Measurements from ENCODE around the gene ZNF512B.
A peak's percentile ranks its signal among the peaks of the same experiment; 100 is the strongest.
"Not testable (repeated sequence)": the region's sequence is repeated elsewhere in the genome, so short reads cannot be mapped to it uniquely, and the experiment has no call there.

The ZNF512B gene, protein sequence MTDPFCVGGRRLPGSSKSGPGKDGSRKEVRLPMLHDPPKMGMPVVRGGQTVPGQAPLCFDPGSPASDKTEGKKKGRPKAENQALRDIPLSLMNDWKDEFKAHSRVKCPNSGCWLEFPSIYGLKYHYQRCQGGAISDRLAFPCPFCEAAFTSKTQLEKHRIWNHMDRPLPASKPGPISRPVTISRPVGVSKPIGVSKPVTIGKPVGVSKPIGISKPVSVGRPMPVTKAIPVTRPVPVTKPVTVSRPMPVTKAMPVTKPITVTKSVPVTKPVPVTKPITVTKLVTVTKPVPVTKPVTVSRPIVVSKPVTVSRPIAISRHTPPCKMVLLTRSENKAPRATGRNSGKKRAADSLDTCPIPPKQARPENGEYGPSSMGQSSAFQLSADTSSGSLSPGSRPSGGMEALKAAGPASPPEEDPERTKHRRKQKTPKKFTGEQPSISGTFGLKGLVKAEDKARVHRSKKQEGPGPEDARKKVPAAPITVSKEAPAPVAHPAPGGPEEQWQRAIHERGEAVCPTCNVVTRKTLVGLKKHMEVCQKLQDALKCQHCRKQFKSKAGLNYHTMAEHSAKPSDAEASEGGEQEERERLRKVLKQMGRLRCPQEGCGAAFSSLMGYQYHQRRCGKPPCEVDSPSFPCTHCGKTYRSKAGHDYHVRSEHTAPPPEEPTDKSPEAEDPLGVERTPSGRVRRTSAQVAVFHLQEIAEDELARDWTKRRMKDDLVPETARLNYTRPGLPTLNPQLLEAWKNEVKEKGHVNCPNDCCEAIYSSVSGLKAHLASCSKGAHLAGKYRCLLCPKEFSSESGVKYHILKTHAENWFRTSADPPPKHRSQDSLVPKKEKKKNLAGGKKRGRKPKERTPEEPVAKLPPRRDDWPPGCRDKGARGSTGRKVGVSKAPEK

DNA sequence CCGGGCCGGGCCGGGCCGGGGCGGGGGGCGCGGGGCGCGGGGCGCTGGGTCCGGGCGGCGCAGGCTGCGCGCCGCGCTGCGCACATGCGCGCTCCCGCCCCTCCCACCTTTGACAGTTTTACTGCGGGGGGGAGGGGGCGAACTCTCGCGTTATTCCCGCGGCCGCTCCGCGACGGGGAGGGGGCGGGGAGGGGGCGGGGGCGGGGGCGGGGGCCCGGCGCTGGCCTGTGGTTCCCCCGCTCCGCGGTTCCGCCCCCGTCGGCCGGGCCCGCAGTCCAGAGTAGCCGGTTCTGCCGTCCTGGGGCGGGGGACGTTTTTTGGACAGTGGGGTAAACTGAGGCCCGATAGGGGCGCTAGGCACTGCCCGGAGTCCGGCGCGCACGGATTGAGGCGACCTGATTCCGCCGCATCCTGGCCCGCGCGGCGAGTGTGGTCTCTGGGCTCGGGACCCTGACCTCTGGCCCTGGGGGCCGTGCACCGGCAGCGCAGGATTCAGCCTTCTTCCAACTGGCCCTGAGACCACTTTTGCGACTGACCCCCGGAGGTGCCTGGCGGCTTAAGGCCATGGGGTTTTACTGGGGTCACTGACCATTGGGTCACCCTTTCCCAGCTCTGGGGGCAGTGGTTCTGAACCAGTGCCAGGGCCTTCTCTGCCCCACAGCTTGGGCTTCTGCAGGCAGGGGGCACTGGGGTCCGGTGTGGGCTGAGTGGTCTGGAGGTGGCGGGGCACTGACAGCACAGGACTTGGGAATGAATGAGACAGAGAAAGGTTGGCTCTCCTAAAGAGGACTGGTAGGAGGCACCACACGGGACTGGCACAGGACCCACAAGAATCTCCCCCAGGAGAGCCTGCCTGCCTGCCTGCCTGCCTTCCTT is at the start of gene ZNF512B:
TSS of gene ZNF512B (minus strand) at position 93 of the 876 bp plus-strand sequence. CDS start 1,980 bp downstream, outside the sequence.
- Mint-ChIP-seq H3K36me3 (ENCODE audit: insufficient read depth) (peaks cover 13% of the 10 kb centered on the region), H3K9me3 (no peaks in the 10 kb centered on the region), H3K4me1 (peaks cover 17% of the 10 kb centered on the region), H3K4me3 (peak within 1 kb of the TSS; percentile 83), H3K27me3 (no peaks in the 10 kb centered on the region), H3K27ac (ENCODE audit: low read depth) (peak within 1 kb of the TSS; percentile 91)
- DNase-seq (ENCODE audit: low spot score in 2 of 2) (no peak), ATAC-seq (replicated peaks; ENCODE audit: extremely low read depth, poor library complexity, severe bottlenecking) (peak; percentile 31)

DNA sequence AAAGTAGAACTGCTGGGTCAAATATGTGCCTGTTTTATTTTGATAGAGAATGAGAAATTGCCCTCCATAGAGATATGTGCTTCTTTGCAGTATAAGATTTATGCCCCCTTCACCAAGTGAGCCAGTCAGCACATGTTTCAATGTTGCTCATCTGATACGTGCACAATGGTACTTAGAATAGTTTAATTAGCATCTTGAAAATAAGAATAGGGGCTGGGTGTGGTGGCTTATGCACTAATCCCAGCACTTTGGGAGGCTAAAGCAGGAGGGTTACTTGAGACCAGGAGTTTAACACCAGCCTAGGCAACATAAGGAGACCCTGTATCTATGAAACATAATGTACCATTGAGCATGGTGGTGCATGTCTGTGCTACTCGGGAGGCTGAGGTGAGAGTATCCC is 45.9 kb upstream of the ZNF512B start:
- DNase-seq (ENCODE audit: low spot score in 2 of 2), result no peak
- no peak for ATAC-seq (replicated peaks; ENCODE audit: extremely low read depth, poor library complexity, severe bottlenecking)
- Mint-ChIP-seq H3K36me3 (ENCODE audit: insufficient read depth) (peaks cover 49% of the 10 kb centered on the region), H3K4me1 (peaks cover 20% of the 10 kb centered on the region), H3K9me3 (no peaks in the 10 kb centered on the region), H3K27me3 (no peaks in the 10 kb centered on the region), H3K27ac (ENCODE audit: low read depth) (no peak overlapping the region), H3K4me3 (no peak overlapping the region)

DNA sequence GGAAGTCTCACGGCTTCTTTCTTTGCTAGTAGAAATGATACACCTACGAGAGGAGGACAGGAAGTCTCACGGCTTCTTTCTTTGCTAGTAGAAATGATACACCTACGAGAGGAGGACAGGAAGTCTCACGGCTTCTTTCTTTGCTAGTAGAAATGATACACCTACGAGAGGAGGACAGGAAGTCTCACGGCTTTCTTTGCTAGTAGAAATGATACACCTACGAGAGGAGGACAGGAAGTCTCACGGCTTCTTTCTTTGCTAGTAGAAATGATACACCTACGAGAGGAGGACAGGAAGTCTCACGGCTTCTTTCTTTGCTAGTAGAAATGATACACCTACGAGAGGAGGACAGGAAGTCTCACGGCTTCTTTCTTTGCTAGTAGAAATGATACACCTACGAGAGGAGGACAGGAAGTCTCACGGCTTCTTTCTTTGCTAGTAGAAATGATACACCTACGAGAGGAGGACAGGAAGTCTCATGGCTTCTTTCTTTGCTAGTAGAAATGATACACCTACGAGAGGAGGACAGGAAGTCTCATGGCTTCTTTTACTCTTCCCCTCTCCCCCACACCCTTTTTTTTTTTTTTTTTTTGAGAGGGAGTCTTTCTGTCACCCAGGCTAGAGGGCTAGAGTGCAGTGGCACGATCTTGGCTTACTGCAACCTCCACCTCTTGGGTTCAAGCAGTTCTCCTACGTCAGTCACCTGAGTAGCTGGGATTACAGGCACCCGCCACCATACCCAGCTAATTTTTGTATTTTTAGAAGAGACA is 42.8 kb upstream of the ZNF512B start:
- Mint-ChIP-seq H3K36me3 (ENCODE audit: insufficient read depth) (peaks cover 40% of the 10 kb centered on the region), H3K4me1 (peaks cover 37% of the 10 kb centered on the region), H3K27ac (ENCODE audit: low read depth) (peak overlapping the region; percentile 94), H3K4me3 (peak overlapping the region; percentile 43)
- ATAC-seq (replicated peaks; ENCODE audit: extremely low read depth, poor library complexity, severe bottlenecking), result peak; percentile 78
- not testable (repeated sequence) for H3K9me3 Mint-ChIP-seq; H3K27me3 Mint-ChIP-seq; DNase-seq (ENCODE audit: low spot score in 2 of 2)

DNA sequence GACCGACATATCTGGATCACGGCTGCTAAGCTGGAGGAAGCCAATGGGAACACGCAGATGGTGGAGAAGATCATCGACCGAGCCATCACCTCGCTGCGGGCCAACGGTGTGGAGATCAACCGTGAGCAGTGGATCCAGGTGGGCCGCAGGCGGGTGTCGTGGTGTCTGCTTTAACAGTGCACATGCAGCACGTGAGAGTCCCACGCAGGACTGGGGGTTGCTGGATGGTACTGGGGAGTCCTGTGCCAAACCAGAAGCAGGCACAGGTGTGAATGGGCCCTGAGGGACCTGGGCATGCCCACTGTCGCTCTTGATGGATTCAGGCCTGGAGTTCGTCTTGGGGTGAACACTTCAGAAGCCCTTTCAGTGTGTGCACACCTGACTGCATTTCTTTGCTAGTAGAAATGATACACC is 41.6 kb upstream of the ZNF512B start:
- ATAC-seq (replicated peaks; ENCODE audit: extremely low read depth, poor library complexity, severe bottlenecking), result peak; percentile 61
- Mint-ChIP-seq H3K27ac (ENCODE audit: low read depth) (peak overlapping the region; percentile 78), H3K36me3 (ENCODE audit: insufficient read depth) (peaks cover 44% of the 10 kb centered on the region), H3K4me1 (peaks cover 37% of the 10 kb centered on the region), H3K4me3 (peak overlapping the region; percentile 34), H3K27me3 (no peaks in the 10 kb centered on the region), H3K9me3 (no peaks in the 10 kb centered on the region)
- DNase-seq (ENCODE audit: low spot score in 2 of 2), result peak in 1 of 2 donors; percentile 20

DNA sequence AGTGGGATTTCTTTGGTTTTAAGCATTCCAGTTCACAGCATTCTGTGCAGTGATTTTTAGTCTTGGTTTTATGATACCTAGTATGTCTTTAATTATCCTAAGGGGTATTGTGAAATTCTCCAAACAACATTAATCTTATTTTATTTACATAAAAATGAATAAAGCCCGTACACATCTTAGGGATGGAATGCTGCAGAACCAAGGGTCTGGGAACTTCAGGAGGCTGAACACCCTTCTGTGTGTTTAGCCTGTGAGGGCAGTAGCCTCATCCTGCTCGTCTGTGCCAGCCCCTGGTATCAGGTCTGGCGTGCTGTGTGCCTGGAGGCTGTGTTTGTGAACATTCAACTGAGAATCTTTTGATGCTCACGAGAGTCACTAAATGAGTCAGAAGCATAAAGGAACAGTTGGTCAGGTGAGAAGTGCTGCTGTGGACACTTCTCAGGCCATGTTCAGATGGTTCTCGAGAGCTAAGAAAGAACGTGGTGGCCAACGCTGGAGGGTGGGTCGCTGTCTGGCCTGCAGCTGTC is 41.0 kb upstream of the ZNF512B start:
- Mint-ChIP-seq H3K36me3 (ENCODE audit: insufficient read depth) (peaks cover 42% of the 10 kb centered on the region), H3K4me1 (peaks cover 37% of the 10 kb centered on the region), H3K27ac (ENCODE audit: low read depth) (peak overlapping the region; percentile 78), H3K4me3 (peak overlapping the region; percentile 34), H3K27me3 (no peaks in the 10 kb centered on the region), H3K9me3 (no peaks in the 10 kb centered on the region)
- DNase-seq (ENCODE audit: low spot score in 2 of 2), result no peak
- ATAC-seq (replicated peaks; ENCODE audit: extremely low read depth, poor library complexity, severe bottlenecking), result no peak

DNA sequence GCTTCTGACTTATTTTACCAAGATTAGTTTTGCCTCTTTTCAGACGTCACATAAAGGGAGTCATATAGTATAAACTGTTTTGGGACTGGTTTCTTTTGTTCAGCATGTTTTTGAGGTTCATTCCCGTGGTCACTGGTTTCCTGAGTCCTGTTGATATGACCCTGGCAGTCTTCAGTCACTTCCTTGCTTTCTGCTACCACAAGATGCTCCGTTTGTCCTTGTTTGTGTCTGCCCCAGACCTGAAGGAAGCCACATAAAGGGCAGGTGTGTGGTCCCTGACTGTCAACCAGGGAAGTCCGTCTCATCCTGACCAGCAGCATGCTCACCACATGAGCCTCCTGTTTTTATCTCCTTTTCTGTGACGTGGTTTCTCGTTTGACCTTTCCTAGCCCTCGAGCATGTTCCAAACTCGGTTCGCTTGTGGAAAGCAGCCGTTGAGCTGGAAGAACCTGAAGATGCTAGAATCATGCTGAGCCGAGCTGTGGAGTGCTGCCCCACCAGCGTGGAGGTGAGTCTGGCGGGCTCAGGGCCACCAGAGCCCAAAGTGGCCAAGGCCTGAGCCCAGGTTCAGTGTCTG is 40.2 kb upstream of the ZNF512B start:
- ATAC-seq (replicated peaks; ENCODE audit: extremely low read depth, poor library complexity, severe bottlenecking), result no peak
- Mint-ChIP-seq H3K9me3 (no peaks in the 10 kb centered on the region), H3K4me3 (no peak overlapping the region), H3K36me3 (ENCODE audit: insufficient read depth) (peaks cover 42% of the 10 kb centered on the region), H3K27me3 (no peaks in the 10 kb centered on the region), H3K4me1 (peaks cover 37% of the 10 kb centered on the region), H3K27ac (ENCODE audit: low read depth) (peak overlapping the region; percentile 68)
- DNase-seq (ENCODE audit: low spot score in 2 of 2), result no peak

DNA sequence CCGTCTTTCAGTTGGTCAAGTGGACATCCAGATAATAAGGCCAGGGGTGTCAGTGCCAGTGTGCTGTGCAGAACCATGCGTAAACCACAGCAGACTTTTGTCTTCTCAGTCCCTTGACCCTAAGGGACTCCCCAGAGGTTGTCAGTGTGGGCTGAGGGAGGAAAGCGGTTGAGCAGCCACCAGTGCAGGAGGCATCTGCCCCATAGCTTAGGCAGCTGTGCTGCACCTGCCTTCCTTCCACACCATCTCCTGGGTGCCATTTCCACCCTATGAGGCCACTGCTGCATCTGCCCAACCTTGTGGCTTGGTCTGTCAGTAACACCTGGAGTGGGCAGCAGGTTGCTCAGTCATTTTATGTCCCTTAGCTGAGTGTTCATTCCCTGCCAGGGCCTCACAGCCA is 37.2 kb upstream of the ZNF512B start:
- H3K27me3 Mint-ChIP-seq, result no peaks in the 10 kb centered on the region
- H3K27ac Mint-ChIP-seq (ENCODE audit: low read depth), result no peak overlapping the region
- no peaks in the 10 kb centered on the region for H3K9me3 Mint-ChIP-seq
- ATAC-seq (replicated peaks; ENCODE audit: extremely low read depth, poor library complexity, severe bottlenecking) (no peak), DNase-seq (ENCODE audit: low spot score in 2 of 2) (no peak)
- H3K4me3 Mint-ChIP-seq, result no peak overlapping the region
- peaks cover 56% of the 10 kb centered on the region for H3K36me3 Mint-ChIP-seq (ENCODE audit: insufficient read depth)
- peaks cover 25% of the 10 kb centered on the region for H3K4me1 Mint-ChIP-seq

DNA sequence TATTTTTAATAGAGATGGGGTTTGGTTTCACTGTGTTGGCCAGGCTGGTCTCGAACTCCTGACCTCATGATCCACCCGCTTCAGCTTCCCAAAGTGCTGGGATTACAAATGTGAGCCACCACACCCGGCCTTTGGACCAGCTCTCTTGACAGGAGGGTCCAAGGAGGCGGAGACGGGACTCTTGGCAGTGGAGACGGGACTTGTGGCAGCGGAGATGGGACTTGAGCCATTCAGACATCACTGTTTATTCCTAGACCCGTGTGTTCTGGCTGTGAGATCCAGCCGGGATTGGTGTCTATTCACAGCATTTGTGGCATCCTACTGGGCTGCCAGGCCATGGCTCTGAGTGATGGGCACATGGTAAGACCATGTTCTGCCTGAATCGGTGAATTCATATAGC is 36.8 kb upstream of the ZNF512B start:
- no peak overlapping the region for H3K4me3 Mint-ChIP-seq
- no peak for ATAC-seq (replicated peaks; ENCODE audit: extremely low read depth, poor library complexity, severe bottlenecking)
- no peak for DNase-seq (ENCODE audit: low spot score in 2 of 2)
- H3K4me1 Mint-ChIP-seq, result peaks cover 27% of the 10 kb centered on the region
- peaks cover 58% of the 10 kb centered on the region for H3K36me3 Mint-ChIP-seq (ENCODE audit: insufficient read depth)
- no peak overlapping the region for H3K27ac Mint-ChIP-seq (ENCODE audit: low read depth)
- H3K9me3 Mint-ChIP-seq, result no peaks in the 10 kb centered on the region
- H3K27me3 Mint-ChIP-seq, result no peaks in the 10 kb centered on the region

DNA sequence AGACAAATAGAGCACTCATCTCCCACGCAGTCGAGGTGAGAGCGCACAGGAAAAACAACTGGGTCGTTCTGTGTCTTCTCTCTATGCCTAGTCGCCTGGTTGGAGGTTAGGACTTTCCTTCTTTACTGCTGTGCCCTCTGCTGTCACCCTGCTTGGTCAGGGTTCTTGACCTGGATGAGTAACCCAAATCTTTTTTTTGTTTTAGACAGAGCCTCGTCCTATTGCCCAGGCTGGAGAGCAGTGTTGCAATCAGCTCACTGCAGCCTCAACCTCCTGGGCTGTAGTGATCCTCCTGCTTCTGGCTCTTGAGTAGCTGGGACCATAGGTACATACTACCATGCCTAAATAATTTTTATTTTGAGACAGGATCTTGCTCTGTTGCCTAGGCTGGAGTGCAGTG is 35.7 kb upstream of the ZNF512B start:
- H3K27me3 Mint-ChIP-seq, result no peaks in the 10 kb centered on the region
- no peak overlapping the region for H3K27ac Mint-ChIP-seq (ENCODE audit: low read depth)
- peaks cover 24% of the 10 kb centered on the region for H3K4me1 Mint-ChIP-seq
- no peak for ATAC-seq (replicated peaks; ENCODE audit: extremely low read depth, poor library complexity, severe bottlenecking)
- DNase-seq (ENCODE audit: low spot score in 2 of 2), result no peak
- H3K9me3 Mint-ChIP-seq, result no peaks in the 10 kb centered on the region
- no peak overlapping the region for H3K4me3 Mint-ChIP-seq
- peaks cover 64% of the 10 kb centered on the region for H3K36me3 Mint-ChIP-seq (ENCODE audit: insufficient read depth)

DNA sequence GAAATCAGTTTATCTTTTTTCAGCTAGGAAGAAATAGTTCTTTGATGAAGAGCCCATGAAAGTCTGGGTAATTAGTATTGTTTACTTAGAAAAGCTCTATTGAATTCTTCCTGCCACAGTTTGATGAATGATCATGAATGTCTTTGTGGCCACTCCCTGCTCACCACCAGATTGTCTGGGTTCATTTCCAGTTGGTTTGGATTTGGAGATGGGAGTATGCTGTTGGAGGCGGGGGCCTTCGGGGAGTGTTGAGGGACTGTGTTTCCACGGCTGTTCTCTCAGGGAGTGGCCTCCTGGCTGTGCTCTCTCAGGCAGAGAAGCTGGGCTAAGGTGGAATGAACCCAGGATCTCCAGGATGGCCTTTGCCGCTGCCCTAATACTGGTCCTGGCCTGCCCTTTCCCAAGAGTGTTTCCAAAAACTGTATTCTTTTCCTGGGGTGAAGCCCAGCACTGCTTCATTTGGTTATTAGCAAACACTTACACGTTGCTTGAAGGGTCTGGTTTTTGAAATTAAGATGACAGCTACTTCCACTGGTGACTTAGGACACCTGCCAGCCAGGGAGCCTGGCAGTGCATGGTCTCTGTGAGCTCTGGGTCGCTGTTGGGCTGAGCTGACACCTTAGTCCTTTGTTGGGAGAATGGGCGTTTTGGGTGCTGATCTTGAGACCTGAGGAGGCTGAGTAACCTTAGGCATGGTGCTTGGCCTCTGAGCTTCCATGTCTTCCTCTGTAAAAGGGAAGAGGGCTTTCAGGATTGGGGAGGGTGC is 34.4 kb upstream of the ZNF512B start:
- peaks cover 68% of the 10 kb centered on the region for H3K36me3 Mint-ChIP-seq (ENCODE audit: insufficient read depth)

DNA sequence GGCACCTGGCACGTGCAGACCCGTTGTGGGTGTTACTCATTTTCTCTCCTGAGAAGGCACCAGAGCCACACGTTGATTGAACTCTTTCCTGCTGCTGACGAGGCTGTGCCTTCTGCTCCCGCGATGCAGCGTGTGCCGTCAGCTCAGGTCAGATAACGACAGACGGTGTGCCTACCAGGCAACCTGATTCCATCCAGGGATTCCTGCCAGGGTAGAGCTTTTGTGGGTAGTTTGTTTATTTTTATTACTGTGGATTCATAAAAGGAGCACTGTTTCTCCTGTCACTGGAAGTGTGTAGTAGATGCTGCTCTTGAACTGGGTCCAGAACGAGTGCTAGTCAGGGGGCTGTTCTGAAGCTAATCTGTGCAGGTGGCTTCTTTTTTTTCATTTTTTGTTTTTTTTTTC is 31.9 kb upstream of the ZNF512B start:
- no peaks in the 10 kb centered on the region for H3K27me3 Mint-ChIP-seq
- DNase-seq (ENCODE audit: low spot score in 2 of 2), result no peak
- H3K4me3 Mint-ChIP-seq, result no peak overlapping the region
- no peak for ATAC-seq (replicated peaks; ENCODE audit: extremely low read depth, poor library complexity, severe bottlenecking)
- H3K9me3 Mint-ChIP-seq, result no peaks in the 10 kb centered on the region
- H3K27ac Mint-ChIP-seq (ENCODE audit: low read depth), result no peak overlapping the region
- H3K36me3 Mint-ChIP-seq (ENCODE audit: insufficient read depth), result peaks cover 81% of the 10 kb centered on the region
- H3K4me1 Mint-ChIP-seq, result peaks cover 7% of the 10 kb centered on the region

More for the DNA sequence above, 34.4 kb upstream of the ZNF512B start:
- H3K27ac Mint-ChIP-seq (ENCODE audit: low read depth), result no peak overlapping the region
- H3K4me1 Mint-ChIP-seq, result peaks cover 13% of the 10 kb centered on the region
- ATAC-seq (replicated peaks; ENCODE audit: extremely low read depth, poor library complexity, severe bottlenecking), result no peak
- DNase-seq (ENCODE audit: low spot score in 2 of 2), result no peak
- no peaks in the 10 kb centered on the region for H3K9me3 Mint-ChIP-seq
- H3K4me3 Mint-ChIP-seq, result no peak overlapping the region
- no peaks in the 10 kb centered on the region for H3K27me3 Mint-ChIP-seq
